Stimulated activated CD8-positive, alpha-beta memory T cell treated with anti-CD3 and anti-CD28 coated beads, Interleukin-12 subunit alpha, Interleukin-12 subunit beta, amount 100 ng/mL, for 4 hours (primary cell): ENCODE measurements around the gene LIPF.
"Not testable (repeated sequence)": the region's sequence is repeated elsewhere in the genome, so short reads cannot be mapped to it uniquely, and the experiment has no call there.

ENCODE experiments used
- DNase-seq: peaks from one replicate; pipeline ENCODE4 v3.0.0-alpha.2; 2020; ENCODE audit warnings: low read depth

LIPF gene

DNA sequence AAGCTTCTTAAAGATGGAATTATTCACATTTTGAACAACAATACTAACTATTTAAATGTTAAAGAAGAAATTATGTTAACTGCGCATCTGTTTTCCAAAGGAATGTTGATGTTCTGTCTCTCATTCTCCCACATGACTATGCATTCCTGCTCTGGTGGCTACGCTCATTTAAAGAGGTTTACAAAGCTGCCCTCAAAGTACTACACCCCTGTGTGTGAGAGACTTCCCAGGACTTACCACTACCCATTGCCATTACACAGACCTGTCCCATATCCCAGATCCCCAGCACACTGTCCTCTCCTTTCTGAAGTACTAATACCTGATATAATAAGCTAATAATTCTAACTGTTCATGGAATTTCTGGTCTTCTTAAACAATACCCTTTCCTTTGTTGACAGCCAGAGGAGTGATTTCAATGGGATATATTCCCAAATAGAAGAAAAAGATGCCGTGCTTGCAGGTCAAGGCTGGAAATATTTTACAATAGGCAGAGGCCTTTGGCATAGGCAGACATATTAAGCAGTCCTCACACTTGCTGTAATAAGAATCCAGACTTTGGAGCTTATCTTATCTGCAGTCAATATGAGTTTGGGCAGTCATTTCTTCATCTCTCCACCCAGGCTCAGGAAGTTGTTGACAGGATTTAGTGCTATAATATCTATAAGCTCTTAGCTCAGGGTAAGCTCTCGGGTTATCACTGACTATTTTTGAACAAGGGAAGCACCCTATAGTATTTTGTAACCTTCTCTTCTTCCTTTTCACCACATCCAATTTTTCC, 12.2 kb downstream of the LIPF start:
- DNase-seq = no peak

DNA sequence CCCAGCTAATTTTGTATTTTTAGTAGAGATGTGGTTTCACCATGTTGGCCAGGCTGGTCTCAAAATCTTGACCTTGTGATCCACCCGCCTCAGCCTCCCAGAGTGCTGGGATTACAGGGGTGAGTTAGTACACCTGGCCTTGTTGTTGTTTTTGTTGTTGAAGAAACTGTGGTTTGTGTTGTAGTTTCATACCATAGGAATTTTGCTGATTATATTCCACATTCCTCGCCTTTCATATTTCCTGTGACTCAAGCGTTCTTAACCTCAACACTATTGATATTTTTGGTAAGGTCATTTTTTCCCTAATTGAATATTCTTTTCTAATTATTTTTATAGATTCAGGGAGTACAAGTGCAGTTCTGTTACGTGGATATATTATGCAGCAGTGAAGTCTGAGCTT, 16.7 kb downstream of the LIPF start:
- DNase-seq = no peak

DNA sequence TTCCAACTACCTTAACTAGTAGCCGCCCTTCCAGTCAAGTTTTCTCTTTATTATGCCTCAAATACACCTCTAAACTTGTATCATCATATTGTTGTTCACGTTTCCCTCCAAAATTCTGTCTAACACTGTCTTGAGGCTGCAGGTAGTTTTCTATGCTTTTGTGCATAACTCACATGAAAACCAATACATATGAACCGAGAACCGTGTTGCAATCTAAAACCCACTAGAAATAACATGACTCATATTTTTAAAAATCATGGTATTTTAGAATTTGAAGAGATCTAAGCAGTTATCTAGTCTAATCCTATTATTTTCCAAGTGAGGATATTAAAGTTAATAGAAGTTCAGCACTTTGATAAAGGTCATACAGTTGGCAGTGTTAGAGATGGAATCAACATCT, 18.2 kb downstream of the LIPF start:
- DNase-seq = no peak

DNA sequence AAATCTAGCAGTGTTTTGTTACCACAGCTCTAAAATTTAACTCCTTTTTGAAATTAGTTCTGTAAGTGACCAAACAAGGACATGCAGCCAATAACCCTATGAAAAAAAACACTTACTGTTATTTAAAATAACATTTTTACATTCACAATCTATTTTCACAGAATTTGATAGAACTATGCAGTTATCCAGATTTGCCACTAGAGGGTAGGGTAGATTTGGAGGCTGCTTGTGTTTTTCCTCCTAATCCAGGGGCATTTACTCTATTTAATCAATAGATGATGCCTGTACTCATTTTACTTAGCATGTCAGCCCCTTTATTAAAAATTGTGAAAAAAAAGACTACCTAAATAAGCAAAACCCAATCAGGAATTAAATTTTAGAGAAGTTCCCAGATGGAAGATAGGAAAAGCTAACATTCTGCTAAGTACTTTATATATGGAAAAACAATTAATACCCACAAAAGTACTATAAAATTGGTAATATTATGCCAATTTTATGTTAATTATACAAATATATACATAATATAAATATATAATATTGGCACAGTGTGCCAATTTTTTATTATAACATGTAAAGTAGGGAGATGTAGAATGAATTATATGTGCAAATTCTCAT, 23.7 kb downstream of the LIPF start:
- no peak for DNase-seq

DNA sequence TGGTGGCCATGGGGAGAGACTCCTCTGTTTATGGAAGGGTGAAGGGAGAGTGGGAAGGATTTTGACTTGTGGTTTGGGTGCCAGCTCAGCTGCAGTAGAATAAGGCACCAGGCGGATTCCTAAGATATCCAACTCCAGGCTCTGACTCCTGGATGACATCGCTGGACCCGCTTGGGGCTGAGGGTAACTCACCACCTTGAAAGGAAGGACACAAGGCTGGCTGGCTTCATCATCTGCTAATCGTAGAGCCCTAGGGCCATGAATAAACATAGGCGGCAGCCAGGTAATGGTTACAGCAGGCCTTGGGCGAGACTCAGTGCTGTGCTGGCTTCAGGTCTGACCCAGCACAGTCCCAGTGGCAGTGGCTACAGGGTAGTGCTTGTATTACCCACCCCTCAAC, 25.1 kb downstream of the LIPF start:
- no peak for DNase-seq

DNA sequence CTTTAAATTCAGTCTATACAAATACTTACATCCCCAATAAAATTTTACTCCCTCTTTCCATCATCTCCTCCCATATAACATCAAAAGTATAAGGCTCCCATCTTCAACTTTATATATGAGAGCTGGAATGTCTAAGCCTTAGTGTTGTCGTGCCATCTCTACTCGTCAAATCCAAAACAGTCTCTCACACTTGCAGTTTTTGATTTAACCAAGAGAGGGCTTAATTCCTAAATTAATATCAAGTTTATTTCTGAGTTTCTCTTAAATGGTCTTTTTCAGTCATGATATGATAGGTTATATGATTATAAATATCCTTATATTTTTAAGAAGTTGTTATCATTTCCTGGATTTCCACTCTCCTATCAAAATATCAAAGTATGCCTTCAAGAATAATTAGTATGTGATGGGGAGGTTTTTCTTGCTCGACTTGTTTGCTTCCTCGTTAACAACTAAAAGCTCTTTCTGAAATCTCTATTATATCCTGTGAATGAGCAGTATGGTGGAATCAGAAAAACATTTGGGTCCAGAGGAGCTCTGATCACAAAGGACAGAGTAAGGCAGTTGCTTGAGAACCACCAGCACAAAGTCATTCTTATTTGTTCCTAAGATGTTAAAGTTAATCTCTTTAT, 29.3 kb downstream of the LIPF start:
- no peak for DNase-seq

DNA sequence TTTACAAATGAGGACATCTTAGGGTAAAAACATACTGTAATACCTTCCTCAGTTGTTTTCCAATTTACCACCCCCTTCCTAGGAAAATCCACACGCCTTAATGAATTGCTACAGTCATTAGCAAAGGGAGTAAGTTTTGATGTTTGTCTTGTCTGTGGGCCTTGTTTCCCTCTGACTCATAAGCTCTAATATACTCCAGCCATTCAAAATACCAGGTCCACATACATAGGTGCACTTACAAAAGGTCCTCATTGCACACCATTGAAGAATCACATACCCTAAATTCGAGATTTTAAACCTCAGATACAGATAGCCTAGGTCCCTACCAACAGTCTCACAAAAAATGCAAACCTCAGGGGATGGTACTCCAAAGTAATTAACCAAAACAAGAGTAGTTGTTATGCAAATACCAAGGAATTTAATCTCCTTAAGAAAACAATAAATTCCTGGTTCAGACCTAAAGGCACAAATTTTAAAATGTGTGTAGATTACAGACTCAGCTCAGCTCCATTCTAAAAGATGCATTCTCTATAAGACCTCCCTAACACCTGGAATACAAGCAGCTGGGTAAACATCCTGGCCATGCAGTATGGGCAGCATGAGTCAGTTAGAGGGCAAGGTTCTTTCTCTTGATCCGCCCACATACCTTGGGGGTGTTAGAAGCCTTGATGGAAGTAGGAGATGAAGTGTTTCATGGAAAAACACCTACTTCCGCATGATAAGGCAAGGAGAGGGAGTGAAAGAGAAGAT, 38.8 kb downstream of the LIPF start:
- DNase-seq = no peak

DNA sequence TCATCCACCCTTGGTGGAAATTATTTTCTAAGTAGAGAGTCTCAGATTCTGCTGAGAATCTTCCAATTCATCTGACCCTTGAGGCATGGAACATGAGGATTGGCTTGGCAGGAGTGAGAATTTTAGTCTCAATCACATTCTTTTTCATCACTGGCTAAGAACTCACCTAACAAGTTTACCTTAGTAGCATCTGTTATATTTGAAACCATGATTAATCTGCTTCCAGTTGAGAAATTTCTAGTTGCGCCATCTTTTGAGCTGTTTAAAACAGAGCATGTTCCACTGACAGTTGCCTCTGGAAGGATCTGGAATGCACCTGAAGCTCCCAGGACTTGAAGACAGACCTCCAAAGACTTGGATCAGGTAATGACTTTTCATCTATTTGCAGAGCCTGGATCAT, 41.7 kb downstream of the LIPF start, which contains the start of gene LIPK:
TSS of gene LIPK (plus strand) at position 292 of the 400 bp plus-strand sequence. CDS start 18,295 bp downstream, outside the sequence.
- no peak for DNase-seq

DNA sequence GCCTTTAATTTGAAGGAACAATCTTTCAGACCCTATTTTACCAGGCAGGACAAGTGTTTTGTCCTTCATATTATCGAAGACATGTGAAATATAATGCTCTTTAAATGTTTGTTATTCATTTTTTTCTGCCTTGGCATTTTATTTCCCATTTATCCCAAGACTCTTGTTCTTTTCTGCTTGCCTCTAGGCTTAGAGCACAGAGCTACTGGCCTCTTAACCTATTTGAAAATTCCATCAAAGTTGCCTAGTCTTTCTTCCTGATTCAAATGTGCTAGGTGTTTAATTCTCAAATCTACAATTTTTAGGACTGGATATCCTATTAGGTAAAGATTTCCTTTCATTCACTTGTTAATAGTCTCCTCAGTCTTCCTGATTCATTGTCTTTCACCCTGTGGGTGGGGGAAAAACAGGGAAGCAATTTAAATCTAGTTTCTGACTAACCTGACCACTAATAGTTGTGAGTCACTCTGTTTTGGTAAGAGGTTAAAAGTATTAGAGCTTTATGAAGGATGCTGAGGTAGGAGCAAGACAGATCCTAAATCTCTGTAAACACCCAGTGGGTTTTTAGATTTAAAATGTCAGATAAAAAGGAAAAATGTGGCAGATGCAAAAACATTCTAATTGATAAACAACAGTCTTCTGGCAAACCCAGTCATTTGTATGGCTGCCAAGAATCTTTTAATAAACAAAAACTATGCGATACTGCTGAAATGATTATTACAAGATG, 43.4 kb downstream of the LIPF start:
- DNase-seq = no peak

DNA sequence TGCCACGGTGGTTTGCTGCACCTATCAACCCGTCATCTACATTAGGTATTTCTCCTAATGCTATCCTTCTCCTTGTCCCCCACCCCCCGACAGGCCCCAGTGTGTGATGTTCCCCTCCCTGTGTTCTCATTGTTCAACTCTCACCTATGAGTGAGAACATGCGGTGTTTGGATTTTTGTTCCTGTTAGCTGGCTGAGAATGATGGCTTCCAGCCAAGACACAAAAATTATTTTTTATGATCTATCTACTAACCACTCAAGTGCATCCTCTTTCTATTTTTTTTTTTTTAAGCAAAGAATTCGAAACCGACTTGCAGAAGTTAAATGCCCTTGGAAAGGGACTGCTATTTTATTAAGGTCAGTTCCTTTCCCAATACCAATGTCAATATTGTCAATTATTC, 45.1 kb downstream of the LIPF start:
- DNase-seq = not testable (repeated sequence)

DNA sequence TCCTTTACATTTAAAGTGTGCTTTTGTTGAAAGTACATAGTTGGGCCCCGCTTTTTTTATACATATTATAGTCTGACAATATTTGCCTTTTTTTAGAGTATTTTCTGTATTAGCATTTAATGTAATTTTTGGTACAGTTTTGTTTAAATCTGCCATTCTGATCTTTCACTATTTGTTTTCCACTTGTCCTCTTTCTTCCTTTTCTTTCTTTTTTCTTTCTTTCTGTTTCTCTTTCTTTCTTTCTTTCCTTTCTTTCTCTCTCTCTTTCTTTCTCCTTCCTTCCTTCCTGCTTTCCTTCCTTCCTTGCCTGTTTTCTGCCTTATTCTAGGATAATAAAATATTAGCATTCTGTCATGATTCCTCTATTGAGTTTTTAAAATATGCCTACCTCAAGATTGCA, 51.3 kb downstream of the LIPF start:
- no peak for DNase-seq

DNA sequence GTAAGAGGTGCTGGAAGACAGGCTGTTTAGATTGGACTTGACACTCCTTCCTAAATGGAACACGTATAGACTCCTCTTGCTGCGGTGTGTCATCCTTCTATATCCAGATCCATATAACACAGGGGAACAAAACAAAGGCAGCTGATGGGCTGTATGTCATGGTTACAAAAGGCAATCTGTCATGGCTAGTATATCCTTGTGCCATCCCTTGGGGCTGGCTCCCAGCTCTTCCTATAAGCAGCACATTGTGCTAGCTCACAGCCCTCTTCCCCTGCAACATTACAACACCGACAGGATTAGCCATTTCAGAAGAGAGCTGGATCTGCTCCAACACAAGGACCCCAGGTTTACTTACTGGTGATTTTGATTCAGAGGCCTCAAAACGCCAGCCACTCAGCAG, 57.1 kb downstream of the LIPF start:
- no peak for DNase-seq

DNA sequence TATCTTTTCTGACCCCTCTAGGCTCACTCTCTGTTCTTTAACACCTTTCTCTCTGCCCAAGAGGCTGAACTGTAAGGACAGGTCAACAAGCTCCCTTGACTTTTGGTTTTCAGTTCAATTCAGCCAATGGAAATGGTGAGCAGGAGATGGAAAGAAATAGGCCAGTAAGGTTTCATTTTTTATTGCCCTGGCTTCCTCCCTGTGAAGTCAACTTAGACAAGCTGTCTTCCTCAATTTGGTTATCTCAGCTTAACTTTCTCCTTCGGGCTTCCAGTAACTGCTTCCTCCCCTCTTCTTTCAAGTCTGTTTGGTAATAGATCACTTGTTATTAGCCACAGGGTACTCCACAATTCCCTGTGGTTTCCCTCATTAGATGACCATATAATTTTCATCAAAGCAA, 61.6 kb downstream of the LIPF start:
- DNase-seq = no peak

DNA sequence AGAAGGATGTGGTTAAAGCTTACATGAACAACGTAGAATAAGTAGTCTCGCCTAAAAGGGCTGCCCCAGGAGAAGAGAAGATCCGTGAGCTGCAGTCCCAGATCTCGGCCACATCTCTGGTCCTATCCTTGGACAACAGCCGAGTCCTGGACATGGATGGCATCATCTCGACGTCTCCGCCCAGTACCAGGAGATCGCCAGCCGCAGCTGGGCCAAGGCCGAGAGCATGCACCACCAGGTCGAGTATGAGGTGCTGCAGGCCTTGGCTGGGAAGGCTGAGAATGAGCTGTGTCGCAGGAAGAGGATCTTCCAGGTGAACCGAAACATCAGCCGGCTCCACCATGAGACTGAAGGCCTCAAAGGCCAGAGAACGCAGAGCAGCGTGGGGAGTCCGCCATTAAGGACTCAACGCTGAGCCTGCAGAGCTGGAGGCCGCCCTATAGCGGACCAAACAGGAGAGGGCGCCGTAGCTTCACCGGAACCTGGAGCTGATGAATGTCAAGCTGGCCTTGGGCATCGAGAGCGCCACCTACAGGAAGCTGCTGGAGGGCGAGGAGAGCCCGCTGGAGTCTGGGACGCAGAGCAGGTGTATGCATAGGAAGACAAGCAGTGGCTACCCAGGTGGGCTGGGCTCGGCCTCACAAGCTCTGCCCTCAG, 64.0 kb downstream of the LIPF start:
- no peak for DNase-seq
